Measurements from ENCODE around the gene GXYLT2.

Gene GXYLT2

GRCh38 chr3:72932416-72932815 is 44.6 kb downstream of the GXYLT2 start:
- DNase-seq (ENCODE audit: low read depth in 3 of 3), result no peak

- DNase-seq (ENCODE audit: low read depth in 3 of 3), result no peak
These were observed 50.8 kb downstream of the GXYLT2 start for GRCh38 chr3:72938471-72939265.

DNA sequence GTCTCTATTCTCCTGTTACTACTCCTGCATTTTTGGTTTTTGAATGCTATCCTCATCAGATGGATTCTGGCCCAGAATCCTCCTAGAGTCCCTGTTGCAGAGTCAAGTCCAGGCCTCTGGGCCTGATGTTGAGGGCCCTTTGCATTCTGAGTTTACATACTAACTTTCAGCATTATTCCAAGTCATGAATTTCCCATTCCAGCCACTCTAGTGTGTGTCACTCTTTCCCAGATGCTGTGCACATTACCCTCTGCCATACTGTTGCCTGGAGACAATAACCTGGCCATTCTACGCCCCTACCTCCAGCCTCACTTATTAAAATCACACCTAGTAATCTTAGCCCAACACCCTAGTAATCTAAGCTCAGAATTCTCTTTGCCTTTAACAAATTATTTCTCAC is 53.4 kb downstream of the GXYLT2 start:
- DNase-seq (ENCODE audit: low read depth in 3 of 3), result no peak

GRCh38 chr3:72942427-72942826 is 54.6 kb downstream of the GXYLT2 start:
- no peak for DNase-seq (ENCODE audit: low read depth in 3 of 3)

- no peak for DNase-seq (ENCODE audit: low read depth in 3 of 3)
These were observed 56.9 kb downstream of the GXYLT2 start for GRCh38 chr3:72944696-72945095.

DNA sequence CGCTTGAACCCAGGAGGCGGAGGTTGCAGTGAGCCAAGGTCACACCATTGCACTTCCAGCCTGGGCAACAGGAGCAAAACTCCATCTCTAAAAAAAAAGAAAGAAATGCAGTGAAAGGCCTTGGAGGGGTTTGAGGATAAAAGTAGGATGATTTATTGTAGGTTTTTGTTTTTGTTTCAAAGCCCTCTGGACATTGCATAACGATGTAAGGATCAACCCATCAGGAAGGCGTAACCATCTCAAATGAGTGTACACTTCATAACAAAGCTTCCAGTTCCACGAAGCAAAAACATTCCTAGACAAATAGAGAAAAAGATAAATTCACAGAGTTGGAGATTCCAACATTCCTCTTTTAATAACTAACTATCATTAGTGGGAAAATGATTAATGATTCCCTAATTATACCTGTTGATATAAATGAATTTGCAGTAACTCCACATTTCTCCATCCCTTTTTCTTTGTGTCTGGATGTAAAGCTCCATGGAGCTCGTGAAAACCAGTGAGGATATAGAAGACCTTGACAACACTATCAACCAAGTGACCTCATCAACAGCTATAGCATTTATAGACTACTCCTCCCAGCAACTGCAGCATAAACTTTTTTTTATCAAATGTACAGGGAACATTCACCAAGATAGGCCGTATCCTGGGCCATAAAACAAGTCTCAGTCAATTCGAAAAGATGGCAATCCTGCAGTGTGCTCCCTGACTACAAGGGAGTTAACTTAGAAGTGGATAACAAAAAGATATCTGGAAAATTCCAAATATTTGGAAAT is 60.1 kb downstream of the GXYLT2 start:
- no peak for DNase-seq (ENCODE audit: low read depth in 3 of 3)

GRCh38 chr3:72949016-72949415 is 61.2 kb downstream of the GXYLT2 start:
- DNase-seq (ENCODE audit: low read depth in 3 of 3), result no peak

DNA sequence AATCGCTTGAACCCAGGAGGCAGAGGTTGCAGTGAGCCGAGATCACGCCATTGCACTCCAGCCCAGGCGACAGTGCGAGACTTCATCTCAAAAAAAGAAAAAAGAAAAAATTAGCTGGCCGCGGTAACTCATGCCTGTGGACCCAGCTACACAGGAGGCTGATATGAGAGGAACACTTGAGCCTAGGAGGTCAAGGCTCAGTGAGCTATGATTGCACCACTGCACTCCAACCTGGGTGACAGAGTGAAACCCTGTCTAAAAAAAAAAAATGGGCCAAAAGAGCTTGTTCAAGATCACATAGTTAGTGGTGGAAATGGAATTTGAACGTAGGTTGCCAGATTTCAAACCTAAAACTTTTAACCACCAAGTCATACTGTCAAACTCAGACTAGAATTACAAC is 62.5 kb downstream of the GXYLT2 start:
- DNase-seq (ENCODE audit: low read depth in 3 of 3), result no peak

GRCh38 chr3:72950801-72951200 is 63.0 kb downstream of the GXYLT2 start:
- DNase-seq (ENCODE audit: low read depth in 3 of 3), result no peak

- DNase-seq (ENCODE audit: low read depth in 3 of 3), result no peak
These were observed 63.4 kb downstream of the GXYLT2 start for GRCh38 chr3:72951259-72951722.

- no peak for DNase-seq (ENCODE audit: low read depth in 3 of 3)
These were observed 65.6 kb downstream of the GXYLT2 start for GRCh38 chr3:72953325-72953956.

DNA sequence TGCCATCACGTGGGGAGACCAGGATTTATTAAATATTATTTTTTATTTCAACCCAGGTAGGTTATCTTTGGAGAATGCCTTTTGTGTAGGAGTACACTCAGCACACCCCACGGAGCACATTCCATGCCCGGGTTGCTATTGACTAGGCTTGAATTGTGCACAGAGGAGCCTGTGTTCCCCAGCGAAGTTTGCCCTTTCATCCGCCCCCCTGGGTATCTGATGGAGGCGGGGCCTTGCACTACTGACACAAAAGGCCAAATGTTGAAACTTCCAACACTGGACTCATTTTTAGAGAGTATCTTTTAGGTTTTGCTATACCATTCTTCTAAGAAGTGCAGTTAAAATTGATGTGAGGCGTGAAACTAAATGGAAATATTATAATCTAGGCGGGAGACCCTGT is 69.5 kb downstream of the GXYLT2 start:
- no peak for DNase-seq (ENCODE audit: low read depth in 3 of 3)

DNA sequence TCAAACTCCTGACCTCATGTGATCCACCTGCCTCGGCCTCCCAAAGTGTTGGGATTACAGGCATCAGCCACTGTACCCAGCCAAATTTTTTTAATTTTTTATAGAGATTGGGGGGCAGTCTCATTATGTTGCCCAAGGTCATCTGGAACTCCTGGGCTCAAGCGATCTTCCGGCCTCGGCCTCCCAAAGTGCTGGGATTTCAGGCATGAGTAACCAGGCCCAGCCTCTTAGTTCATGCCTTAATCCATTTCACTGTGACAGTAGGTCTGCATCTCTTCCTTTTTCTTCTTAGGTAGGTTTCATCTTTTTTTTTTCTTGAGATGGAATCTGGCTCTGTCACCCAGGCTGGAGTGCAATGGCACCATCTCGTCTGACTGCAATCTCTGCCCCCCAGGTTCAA is 71.5 kb downstream of the GXYLT2 start:
- no peak for DNase-seq (ENCODE audit: low read depth in 3 of 3)

- no peak for DNase-seq (ENCODE audit: low read depth in 3 of 3)
These were observed 73.1 kb downstream of the GXYLT2 start for GRCh38 chr3:72960812-72961518.

GRCh38 chr3:72961752-72962151 is 73.9 kb downstream of the GXYLT2 start:
- no peak for DNase-seq (ENCODE audit: low read depth in 3 of 3)

DNA sequence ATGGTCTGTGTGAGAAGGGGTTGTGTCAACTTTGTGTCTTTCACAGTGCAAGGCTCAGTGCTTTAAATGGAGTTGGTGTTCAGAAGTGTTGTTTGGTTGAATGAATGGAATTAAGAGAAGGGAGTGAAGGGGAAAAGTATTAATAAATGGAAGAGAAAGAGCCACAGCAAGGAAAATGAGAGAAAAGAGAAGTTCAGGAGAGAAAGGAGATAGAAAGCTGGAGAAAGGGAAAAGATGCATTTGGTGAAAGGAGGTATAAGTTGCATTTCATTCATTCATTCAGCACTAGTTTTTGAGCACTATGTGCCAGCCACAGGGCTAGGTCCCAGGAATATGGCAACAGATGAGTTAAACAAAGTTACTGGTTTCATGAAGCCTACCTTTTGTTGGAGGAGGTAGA is 74.5 kb downstream of the GXYLT2 start:
- no peak for DNase-seq (ENCODE audit: low read depth in 3 of 3)

DNA sequence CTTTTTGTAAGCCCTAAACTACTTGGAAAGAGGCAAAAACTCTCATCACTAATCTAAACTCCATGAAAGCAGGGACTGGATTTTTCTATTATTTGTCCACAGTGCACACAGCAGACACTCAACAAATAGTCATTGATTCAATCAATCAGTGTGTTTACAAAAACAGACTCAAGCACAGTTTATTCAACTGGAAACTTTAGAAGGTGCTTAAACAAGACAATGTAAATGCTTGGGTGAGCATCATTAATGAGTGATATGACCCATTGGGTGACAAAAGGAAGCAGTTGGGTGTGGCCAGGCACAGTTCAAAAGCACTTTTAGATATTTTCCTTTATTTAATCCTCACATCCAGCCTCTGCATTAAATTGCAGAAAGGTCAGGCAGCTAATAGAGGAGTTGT is 76.8 kb downstream of the GXYLT2 start:
- DNase-seq (ENCODE audit: low read depth in 3 of 3), result no peak

- DNase-seq (ENCODE audit: low read depth in 3 of 3), result no peak
These were observed 80.4 kb downstream of the GXYLT2 start for GRCh38 chr3:72968266-72968664.

DNA sequence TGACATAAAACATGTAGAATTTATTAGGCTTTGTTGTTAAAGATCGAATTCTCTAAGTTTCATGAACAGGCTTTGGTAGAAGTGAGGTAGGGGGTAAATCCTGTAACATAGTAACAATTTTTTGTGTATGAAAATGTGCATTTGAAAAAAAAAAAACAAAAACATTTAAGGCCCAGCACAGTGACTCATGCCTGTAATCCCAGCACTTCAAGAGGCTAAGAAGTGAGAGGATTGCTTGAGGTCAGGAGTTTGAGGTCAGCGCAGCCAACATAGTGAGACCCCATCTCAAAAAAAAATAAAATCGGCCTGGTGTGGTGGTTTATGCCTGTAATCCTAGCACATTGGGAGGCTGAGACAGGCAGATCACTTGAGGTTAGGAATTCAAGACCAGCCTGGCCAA is 81.9 kb downstream of the GXYLT2 start:
- no peak for DNase-seq (ENCODE audit: low read depth in 3 of 3)

GRCh38 chr3:72970942-72971341 is 83.1 kb downstream of the GXYLT2 start:
- DNase-seq (ENCODE audit: low read depth in 3 of 3), result no peak

GRCh38 chr3:72972706-72973030 is 84.8 kb downstream of the GXYLT2 start:
- DNase-seq (ENCODE audit: low read depth in 3 of 3), result no peak

GRCh38 chr3:72973031-72973723 is 85.3 kb downstream of the GXYLT2 start:
- no peak for DNase-seq (ENCODE audit: low read depth in 3 of 3)
